Fibroblast of lung (primary cell): ENCODE results near the gene GPR142. TPM values are rescaled to one million over a fixed set of nuclear protein-coding genes. Genes with fewer than 3 reads are reported as not detected.

Source experiments
- DNase-seq, 2 donors: peaks; one replicate each; pipeline versions ENCODE4 v3.0.0 to v3.0.0-alpha.2; 2010; ENCODE audit warnings: low read depth in 2 of 2
- H2AFZ ChIP-seq: 2 replicates; pipeline ENCODE4 v1.5.1; 2012; ENCODE audit warnings: low read length, control low read depth, inconsistent platforms
- H3K27ac ChIP-seq: 2 replicates; pipeline ENCODE4 v1.5.1; 2011; ENCODE audit warnings: low read length, control low read depth; ENCODE audit not compliant: insufficient read depth
- H3K27me3 ChIP-seq: 2 replicates; pipeline ENCODE4 v1.5.1; 2011; ENCODE audit warnings: mild to moderate bottlenecking, low read length; ENCODE audit not compliant: control insufficient read depth, insufficient read depth
- H3K36me3 ChIP-seq: 2 replicates; pipeline ENCODE4 v1.5.1; 2011; ENCODE audit warnings: low read length; ENCODE audit not compliant: control insufficient read depth, insufficient read depth
- H3K4me1 ChIP-seq: 2 replicates; pipeline ENCODE4 v1.5.1; 2011; ENCODE audit warnings: low read length; ENCODE audit not compliant: control insufficient read depth, insufficient read depth; ENCODE audit errors: extremely low read depth
- H3K4me2 ChIP-seq: 2 replicates; pipeline ENCODE4 v1.5.1; 2011; ENCODE audit warnings: low read length, control low read depth; ENCODE audit not compliant: insufficient read depth; ENCODE audit errors: extremely low read depth
- H3K4me3 ChIP-seq, 4 experiments: fragments of 200-600 bp in 1 of 4; sonication (generic) in 1 of 4; replicated peaks in 1 of 4; 2 replicates each; pipeline ENCODE4 v1.5.1; 2011 to 2016; ENCODE audit warnings: low read length in 4 of 4, low read depth in 3 of 4, mild to moderate bottlenecking in 3 of 4, control low read depth in 2 of 4, inconsistent platforms in 1 of 4, mixed read lengths in 1 of 4; ENCODE audit not compliant: insufficient read depth in 1 of 4; ENCODE audit errors: control extremely low read depth in 1 of 4
- H3K79me2 ChIP-seq: 2 replicates; pipeline ENCODE4 v1.5.1; 2012; ENCODE audit warnings: mild to moderate bottlenecking, low read length, inconsistent platforms; ENCODE audit not compliant: control insufficient read depth, insufficient read depth
- H3K9ac ChIP-seq: 2 replicates; pipeline ENCODE4 v1.5.1; 2011; ENCODE audit warnings: mild to moderate bottlenecking, low read length, control low read depth; ENCODE audit not compliant: insufficient read depth
- H3K9me3 ChIP-seq: 2 replicates; pipeline ENCODE4 v1.5.1; 2012; ENCODE audit warnings: low read depth, low read length; ENCODE audit not compliant: control insufficient read depth, insufficient read depth
- H4K20me1 ChIP-seq: 2 replicates; pipeline ENCODE4 v1.5.1; 2011; ENCODE audit warnings: low read length; ENCODE audit not compliant: control insufficient read depth, insufficient read depth; ENCODE audit errors: extremely low read depth
- EZH2 ChIP-seq: IDR thresholded peaks from 2 replicates; pipeline ENCODE4 v1.5.1; 2012; ENCODE audit warnings: low read length, control low read depth, mild to moderate bottlenecking; ENCODE audit errors: missing control alignments
- polyA plus RNA-seq, 2 donors: library from polyadenylated mRNA; depleted of rRNA in 1 of 2; stranded (reverse) in 1 of 2; unstranded in 1 of 2; fragments of >200 nt; gene quantifications; 2 replicates each; pipeline ENCODE4 v1.2.1, GENCODE V29; 2011 to 2012; ENCODE audit warnings: missing spikeins in 1 of 2
- total RNA-seq: library from RNA; depleted of rRNA; stranded (reverse); fragments of >200 nt; gene quantifications from 2 replicates; pipeline ENCODE4 v1.2.1, GENCODE V29; 2014
- TF ChIP-seq, protein P1 (sequence below), 2 donors: IDR thresholded peaks in 1 of 2; conservative IDR thresholded peaks in 1 of 2; 1 replicate in 1 of 2; 2 replicates in 1 of 2; pipeline ENCODE4 v1.5.1; 2011 to 2012; ENCODE audit warnings: low read length in 2 of 2, control low read depth in 1 of 2, inconsistent platforms in 1 of 2, low read depth in 1 of 2, mild to moderate bottlenecking in 1 of 2

The GPR142 gene
- total and polyA plus RNA-seq, 2 donors (not counting 1 experiment from before 2014, with no cell fraction given), result not detected

- Histone ChIP-seq H3K4me2 (no peak overlapping the region), H3K9ac (no peak overlapping the region), H3K27me3 (no peaks in the 10 kb centered on the region), H3K36me3 (no peaks in the 10 kb centered on the region), H4K20me1 (no peaks in the 10 kb centered on the region), H2AFZ (no peak overlapping the region), H3K9me3 (no peaks in the 10 kb centered on the region), H3K27ac (no peak overlapping the region), H3K4me3 (no peak overlapping the region), H3K4me1 (no peaks in the 10 kb centered on the region), H3K79me2 (no peaks in the 10 kb centered on the region)
- DNase-seq, result no peak
- TF ChIP-seq EZH2, result no peak
- TF ChIP-seq, protein P1, sequence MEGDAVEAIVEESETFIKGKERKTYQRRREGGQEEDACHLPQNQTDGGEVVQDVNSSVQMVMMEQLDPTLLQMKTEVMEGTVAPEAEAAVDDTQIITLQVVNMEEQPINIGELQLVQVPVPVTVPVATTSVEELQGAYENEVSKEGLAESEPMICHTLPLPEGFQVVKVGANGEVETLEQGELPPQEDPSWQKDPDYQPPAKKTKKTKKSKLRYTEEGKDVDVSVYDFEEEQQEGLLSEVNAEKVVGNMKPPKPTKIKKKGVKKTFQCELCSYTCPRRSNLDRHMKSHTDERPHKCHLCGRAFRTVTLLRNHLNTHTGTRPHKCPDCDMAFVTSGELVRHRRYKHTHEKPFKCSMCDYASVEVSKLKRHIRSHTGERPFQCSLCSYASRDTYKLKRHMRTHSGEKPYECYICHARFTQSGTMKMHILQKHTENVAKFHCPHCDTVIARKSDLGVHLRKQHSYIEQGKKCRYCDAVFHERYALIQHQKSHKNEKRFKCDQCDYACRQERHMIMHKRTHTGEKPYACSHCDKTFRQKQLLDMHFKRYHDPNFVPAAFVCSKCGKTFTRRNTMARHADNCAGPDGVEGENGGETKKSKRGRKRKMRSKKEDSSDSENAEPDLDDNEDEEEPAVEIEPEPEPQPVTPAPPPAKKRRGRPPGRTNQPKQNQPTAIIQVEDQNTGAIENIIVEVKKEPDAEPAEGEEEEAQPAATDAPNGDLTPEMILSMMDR (conservative IDR thresholded peaks at IDR 0.05 in 1 of 2, IDR thresholded peaks at IDR 0.05 in 1 of 2; ENCODE audit: low read depth in 1 of 2, low read length in 2 of 2), result no peak
These were observed 38.8 kb upstream of the GPR142 start for GRCh38 chr17:74328487-74328886.

DNA sequence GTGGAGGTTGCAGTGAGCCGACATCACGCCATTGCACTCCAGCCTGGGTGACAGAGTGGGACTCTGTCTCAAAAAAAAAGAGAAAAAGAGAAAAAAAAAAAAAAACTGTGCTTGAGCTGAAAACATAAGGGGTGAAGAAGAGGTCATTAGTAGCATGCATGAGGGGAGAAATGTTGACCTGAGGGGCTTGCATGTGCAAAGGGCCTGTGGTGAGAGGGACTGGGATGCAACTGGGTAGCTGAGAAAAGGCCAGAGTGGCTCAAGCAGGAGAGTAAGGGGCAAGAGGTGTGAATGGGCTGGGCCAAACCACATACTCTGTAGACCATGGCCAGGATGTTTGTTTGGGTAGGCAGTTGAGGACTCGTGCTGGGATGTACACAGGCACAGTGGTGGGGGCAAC lies 37.9 kb upstream of the GPR142 start:
- Histone ChIP-seq H3K4me2 (no peak overlapping the region), H3K79me2 (no peaks in the 10 kb centered on the region), H3K27me3 (no peaks in the 10 kb centered on the region), H2AFZ (no peak overlapping the region), H3K27ac (no peak overlapping the region), H3K9me3 (no peaks in the 10 kb centered on the region), H3K4me3 (no peak overlapping the region), H3K36me3 (no peaks in the 10 kb centered on the region), H3K4me1 (no peaks in the 10 kb centered on the region), H3K9ac (no peak overlapping the region), H4K20me1 (no peaks in the 10 kb centered on the region)
- no peak for DNase-seq
- TF ChIP-seq, protein P1 (conservative IDR thresholded peaks at IDR 0.05 in 1 of 2, IDR thresholded peaks at IDR 0.05 in 1 of 2; ENCODE audit: low read depth in 1 of 2, low read length in 2 of 2), result no peak
- TF ChIP-seq EZH2, result no peak

GRCh38 chr17:74330446-74330845 lies 36.9 kb upstream of the GPR142 start:
- H3K4me3 ChIP-seq, result no peak overlapping the region
- no peak overlapping the region for H3K9ac ChIP-seq
- H3K79me2 ChIP-seq, result no peaks in the 10 kb centered on the region
- no peaks in the 10 kb centered on the region for H3K36me3 ChIP-seq
- H4K20me1 ChIP-seq, result no peaks in the 10 kb centered on the region
- DNase-seq, result no peak
- H3K27ac ChIP-seq, result no peak overlapping the region
- H3K4me2 ChIP-seq, result no peak overlapping the region
- no peaks in the 10 kb centered on the region for H3K4me1 ChIP-seq
- H3K9me3 ChIP-seq, result no peaks in the 10 kb centered on the region
- TF ChIP-seq, protein P1 (conservative IDR thresholded peaks at IDR 0.05 in 1 of 2, IDR thresholded peaks at IDR 0.05 in 1 of 2; ENCODE audit: low read depth in 1 of 2, low read length in 2 of 2), result no peak
- no peak for TF ChIP-seq EZH2
- no peak overlapping the region for H2AFZ ChIP-seq
- no peaks in the 10 kb centered on the region for H3K27me3 ChIP-seq
